ENCODE measurements around the gene RAB8B. TPM values are rescaled to one million over a fixed set of nuclear protein-coding genes. Genes with fewer than 3 reads are reported as not detected.

The RAB8B gene
- total RNA-seq, 1 experiment from 2014 or later = 20.9 TPM

- Histone ChIP-seq H3K79me2 (ENCODE audit: low read depth) (0 out of 2 replicates have a peak, but pooled peaks cover 10% of the 10 kb centered on the region), H2AFZ (no peak overlapping the region), H3K4me1 (replicated peaks; ENCODE audit: insufficient read depth) (peaks cover 38% of the 10 kb centered on the region), H3K27ac (peak overlapping the region; percentile 63), H3K27me3 (ENCODE audit: insufficient read depth, low read depth) (no peaks in the 10 kb centered on the region), H3K36me3 (ENCODE audit: low read depth) (no peaks in the 10 kb centered on the region), H3F3A (ENCODE audit: insufficient read depth, low read depth) (peaks cover 21% of the 10 kb centered on the region), H3K9me3 (ENCODE audit: insufficient read depth, low read depth) (no peaks in the 10 kb centered on the region), H3K9me2 (ENCODE audit: insufficient read depth) (no peaks in the 10 kb centered on the region), H3K4me2 (no peak overlapping the region), H3K4me3 (no peak overlapping the region), H4K20me1 (ENCODE audit: insufficient read depth) (no peaks in the 10 kb centered on the region)
- ChIA-PET CTCF (interaction anchor here (0.5 kb wide), 1 partner anchor 100 kb away, joined by 3 read pairs; no protein-coding TSS in a partner anchor), POLR2A (ENCODE audit: unreplicated experiment) (no interaction called here)
- no peak for DNase-seq
- no peak for TF ChIP-seq CTCF (conservative IDR thresholded peaks at IDR 0.05)
- TF ChIP-seq EZH2 (IDR thresholded peaks at IDR 0.05; ENCODE audit: low read depth) = no peak
- no TSS peak for BruUV-seq (replicated peaks)
- intact Hi-C loops (cut with micrococcal nuclease; ENCODE audit: unreplicated experiment) = no loop called here
Measured at GRCh38 chr15:63238171-63238570, 48.8 kb downstream of the RAB8B start.

- Histone ChIP-seq H3F3A (ENCODE audit: insufficient read depth, low read depth) (peaks cover 16% of the 10 kb centered on the region), H3K4me2 (peak overlapping the region; percentile 24), H3K36me3 (ENCODE audit: low read depth) (no peaks in the 10 kb centered on the region), H4K20me1 (ENCODE audit: insufficient read depth) (no peaks in the 10 kb centered on the region), H3K4me3 (no peak overlapping the region), H2AFZ (no peak overlapping the region), H3K27ac (peak overlapping the region; percentile 63), H3K79me2 (ENCODE audit: low read depth) (0 out of 2 replicates have a peak, but pooled peaks cover 7% of the 10 kb centered on the region), H3K9me3 (ENCODE audit: insufficient read depth, low read depth) (no peaks in the 10 kb centered on the region), H3K9me2 (ENCODE audit: insufficient read depth) (no peaks in the 10 kb centered on the region), H3K27me3 (ENCODE audit: insufficient read depth, low read depth) (no peaks in the 10 kb centered on the region), H3K4me1 (replicated peaks; ENCODE audit: insufficient read depth) (peaks cover 32% of the 10 kb centered on the region)
- TF ChIP-seq EZH2 (IDR thresholded peaks at IDR 0.05; ENCODE audit: low read depth) (no peak), CTCF (conservative IDR thresholded peaks at IDR 0.05) (no peak)
- intact Hi-C loops (cut with micrococcal nuclease; ENCODE audit: unreplicated experiment) = no loop called here
- ChIA-PET POLR2A (ENCODE audit: unreplicated experiment) (interaction anchor here (0.5 kb wide), 1 partner anchor 196 kb away, joined by 3 read pairs; no protein-coding TSS in a partner anchor), CTCF (no interaction called here)
- DNase-seq = peak; percentile 30 to 83
- no TSS peak for BruUV-seq (replicated peaks)
Measured at GRCh38 chr15:63238796-63239195, 49.4 kb downstream of the RAB8B start.

- POLR2A ChIA-PET (ENCODE audit: unreplicated experiment) = no interaction called here
- intact Hi-C loops (cut with micrococcal nuclease; ENCODE audit: unreplicated experiment) = no loop called here
Measured at GRCh38 chr15:63240109-63240508, 50.7 kb downstream of the RAB8B start.

More at GRCh38 chr15:63240109-63240508, 50.7 kb downstream of the RAB8B start:
- no peaks in the 10 kb centered on the region for H3K9me2 ChIP-seq (ENCODE audit: insufficient read depth)
- 0 out of 2 replicates have a peak, but pooled peaks cover 7% of the 10 kb centered on the region for H3K79me2 ChIP-seq (ENCODE audit: low read depth)
- no peak overlapping the region for H3K4me3 ChIP-seq
- no TSS peak for BruUV-seq (replicated peaks)
- H3K9me3 ChIP-seq (ENCODE audit: insufficient read depth, low read depth) = no peaks in the 10 kb centered on the region
- no peak overlapping the region for H3K4me2 ChIP-seq
- TF ChIP-seq CTCF (conservative IDR thresholded peaks at IDR 0.05) = no peak
- no peak for TF ChIP-seq EZH2 (IDR thresholded peaks at IDR 0.05; ENCODE audit: low read depth)
- H3K4me1 ChIP-seq (replicated peaks; ENCODE audit: insufficient read depth) = peaks cover 23% of the 10 kb centered on the region
- H3K27ac ChIP-seq = no peak overlapping the region
- CTCF ChIA-PET = no interaction called here
- H3K27me3 ChIP-seq (ENCODE audit: insufficient read depth, low read depth) = no peaks in the 10 kb centered on the region
- H2AFZ ChIP-seq = no peak overlapping the region
- peaks cover 13% of the 10 kb centered on the region for H3F3A ChIP-seq (ENCODE audit: insufficient read depth, low read depth)
- H3K36me3 ChIP-seq (ENCODE audit: low read depth) = no peaks in the 10 kb centered on the region
- H4K20me1 ChIP-seq (ENCODE audit: insufficient read depth) = no peaks in the 10 kb centered on the region
- DNase-seq = no peak
